Omental fat pad (tissue), 4 donors: ENCODE measurements around the gene ZNF618. TPM values are rescaled to one million over a fixed set of nuclear protein-coding genes. Genes with fewer than 3 reads are reported as not detected.
A peak's percentile ranks its signal among the peaks of the same experiment; 100 is the strongest.

ENCODE experiments used
- ATAC-seq: fragments of 150-250 bp; one replicate; pipeline ENCODE4 v1.9.1; 2016; ENCODE audit warnings: mild to moderate bottlenecking, moderate library complexity; ENCODE audit not compliant: low FRiP score
- DNase-seq: peaks from one replicate; pipeline ENCODE4 v3.0.0-alpha.2; 2019; ENCODE audit warnings: low spot score
- CTCF ChIP-seq, 3 donors: fragments of 450-650 bp; IDR thresholded peaks; one replicate each; pipeline ENCODE4 v1.5.1; 2016 to 2017; ENCODE audit warnings: antibody characterized with exemption in 3 of 3, mild to moderate bottlenecking in 3 of 3, moderate library complexity in 2 of 3
- total RNA-seq, 4 donors: library from RNA; depleted of rRNA; stranded (reverse); fragments of >200 nt; gene quantifications; one replicate each; pipeline ENCODE4 v1.1.0, GENCODE V29; 2016

Gene ZNF618
- total RNA-seq, 4 donors from 2014 or later: 2.2 to 8.8 (median 5.9) TPM

DNA sequence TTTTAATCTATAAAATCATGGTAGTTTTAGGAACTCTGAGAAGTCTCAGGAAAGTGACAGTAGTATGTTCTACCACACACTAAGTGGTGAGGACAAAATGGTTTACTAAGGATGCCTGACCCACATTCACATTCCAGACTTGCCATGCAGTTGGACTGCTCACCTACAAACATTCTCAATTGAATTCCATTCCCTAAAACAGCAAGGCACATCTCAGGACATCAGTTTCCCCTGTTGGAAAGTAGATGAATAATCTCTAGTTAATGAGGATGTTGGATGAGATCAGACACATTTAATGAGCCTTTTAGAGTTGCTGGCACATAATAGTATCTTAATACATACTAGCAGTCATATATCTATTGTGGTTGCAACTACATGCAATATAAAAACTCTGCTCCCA, 76.6 kb downstream of the ZNF618 start:
- ATAC-seq: no peak
- DNase-seq: no peak
- TF ChIP-seq CTCF (IDR thresholded peaks at IDR 0.05): no peak

DNA sequence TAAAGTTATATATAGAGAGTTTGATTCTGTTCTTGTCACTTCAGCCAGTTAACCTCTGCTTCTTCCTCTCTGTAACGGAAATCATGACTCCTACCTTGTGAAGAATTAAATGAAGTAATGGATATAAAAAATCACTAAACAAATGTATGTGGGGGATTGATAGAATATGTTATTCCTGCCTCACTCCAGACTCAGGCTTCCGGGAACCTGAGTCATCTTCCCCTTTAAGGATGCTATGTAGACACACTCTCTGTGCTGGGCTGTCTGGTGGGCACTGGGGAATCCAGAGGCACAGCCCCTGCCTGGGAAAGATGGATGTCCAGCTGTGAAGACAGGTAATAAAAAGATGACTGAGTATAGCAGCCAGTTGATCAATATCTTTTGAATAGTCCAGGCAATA, 77.4 kb downstream of the ZNF618 start:
- no peak for DNase-seq
- no peak for ATAC-seq
- TF ChIP-seq CTCF (IDR thresholded peaks at IDR 0.05): no peak

GRCh38 chr9:113954591-113954990, 78.5 kb downstream of the ZNF618 start:
- no peak for ATAC-seq
- no peak for DNase-seq
- no peak for TF ChIP-seq CTCF (IDR thresholded peaks at IDR 0.05)

DNA sequence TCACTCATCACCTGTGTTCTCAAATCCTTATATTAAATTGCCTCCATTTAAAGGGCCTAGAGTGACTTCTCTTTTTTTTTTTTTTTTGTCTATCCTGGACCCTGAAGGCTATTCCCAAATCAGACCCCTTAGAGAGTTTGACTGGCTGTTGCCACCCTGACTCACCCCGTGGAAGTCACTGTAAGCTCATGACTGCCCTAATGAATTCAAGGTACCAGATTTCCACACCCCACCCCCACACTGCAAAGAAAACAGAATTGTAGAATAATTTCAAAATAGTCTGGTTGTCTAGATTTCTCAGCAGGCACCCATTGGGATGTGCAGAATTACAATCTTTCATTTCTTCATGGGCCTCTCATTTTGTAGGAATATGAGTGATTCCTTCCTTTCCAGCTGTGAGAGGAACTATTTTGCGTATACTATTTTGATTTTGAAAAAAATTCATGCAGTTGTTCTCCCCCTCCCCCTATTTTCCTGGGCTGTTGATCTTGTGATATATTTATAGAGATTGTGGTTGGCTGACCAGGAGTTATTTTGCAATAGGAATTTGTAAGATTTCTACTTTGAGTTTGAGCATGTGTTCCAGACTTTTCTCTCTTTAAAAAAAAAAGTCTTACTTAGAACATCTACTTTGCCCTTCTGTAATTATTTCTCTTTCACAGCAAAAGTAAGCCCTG, 79.1 kb downstream of the ZNF618 start:
- TF ChIP-seq CTCF (IDR thresholded peaks at IDR 0.05): no peak
- ATAC-seq (peak; percentile 40), DNase-seq (no peak)

- ATAC-seq (no peak), DNase-seq (no peak)
- no peak for TF ChIP-seq CTCF (IDR thresholded peaks at IDR 0.05)
Observed at GRCh38 chr9:113956901-113957300, 80.8 kb downstream of the ZNF618 start.

DNA sequence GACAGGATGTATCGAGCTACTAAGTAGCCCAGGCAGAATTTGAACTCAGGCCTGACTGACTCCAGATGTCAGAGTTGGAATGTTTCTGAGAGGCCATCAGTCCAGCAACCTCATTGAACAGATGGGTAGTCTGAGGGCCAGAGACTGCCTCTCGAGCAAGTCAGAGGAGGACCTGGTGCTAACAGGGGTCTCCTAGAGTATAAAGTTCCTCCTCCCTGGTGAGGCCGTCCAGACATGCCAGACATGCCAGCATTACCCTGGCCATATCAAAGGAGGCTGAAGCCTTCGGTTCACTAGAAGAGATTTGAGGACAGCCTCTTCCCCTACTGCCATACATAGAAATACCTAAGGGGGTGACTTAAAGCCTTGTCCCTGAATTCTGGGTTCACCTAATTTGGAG, 81.2 kb downstream of the ZNF618 start:
- DNase-seq (no peak), ATAC-seq (no peak)
- TF ChIP-seq CTCF (IDR thresholded peaks at IDR 0.05): no peak

GRCh38 chr9:113957821-113958341, 81.8 kb downstream of the ZNF618 start:
- TF ChIP-seq CTCF (IDR thresholded peaks at IDR 0.05): no peak
- peak; percentile 24 for ATAC-seq
- DNase-seq: no peak
